B cell (primary cell): ENCODE results near the gene TOLLIP.

ENCODE experiments used
- CTCF ChIP-seq: fragments of 200-600 bp; IDR thresholded peaks from one replicate; pipeline ENCODE4 v1.8.0; 2022; ENCODE audit warnings: antibody characterized with exemption, mild to moderate bottlenecking
- EZH2 ChIP-seq: IDR thresholded peaks from 2 replicates; pipeline ENCODE4 v1.6.1; 2012; ENCODE audit warnings: borderline replicate concordance, low read depth, mild to moderate bottlenecking, moderate library complexity, low read length; ENCODE audit not compliant: insufficient read depth, poor library complexity, severe bottlenecking

- TF ChIP-seq EZH2 (no peak), CTCF (no peak)
These were observed 23.6 kb downstream of the TOLLIP start for GRCh38 chr11:1285876-1286275.
